ENCODE measurements around the gene RNF220. TPM values are rescaled to one million over a fixed set of nuclear protein-coding genes. Genes with fewer than 3 reads are reported as not detected.

Gene RNF220
- total RNA-seq, 4 donors from 2014 or later, result 54.2 to 94.0 (median 88.8) TPM

DNA sequence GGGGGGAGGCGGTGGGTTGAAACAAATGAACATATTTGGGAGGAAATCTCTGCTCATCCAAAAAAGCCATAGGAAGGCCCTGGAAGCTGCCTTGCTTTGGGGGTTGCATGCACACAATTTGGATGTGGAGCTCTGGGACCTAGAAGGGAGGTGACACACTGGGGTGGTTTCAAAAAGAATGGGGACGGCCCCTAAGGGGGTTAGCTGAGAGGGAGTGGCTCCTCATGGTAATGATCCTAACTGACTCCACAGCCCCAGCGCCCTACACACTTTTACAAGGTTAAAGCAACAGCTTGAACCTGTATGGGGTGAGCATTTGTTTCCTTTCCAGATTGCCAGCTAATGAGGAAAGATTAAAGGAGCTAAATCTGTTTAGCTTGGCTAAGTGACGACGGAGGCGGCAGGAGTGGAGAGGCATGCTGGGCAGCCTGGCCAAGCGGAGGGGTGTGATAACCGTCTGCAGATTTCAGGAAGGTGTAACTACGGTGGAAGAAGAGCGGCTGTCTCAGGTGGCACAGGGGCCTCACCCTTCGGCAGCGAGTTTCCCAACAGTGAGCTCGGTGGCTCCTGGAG is 107.3 kb downstream of the RNF220 start:
- TF ChIP-seq, protein P1, sequence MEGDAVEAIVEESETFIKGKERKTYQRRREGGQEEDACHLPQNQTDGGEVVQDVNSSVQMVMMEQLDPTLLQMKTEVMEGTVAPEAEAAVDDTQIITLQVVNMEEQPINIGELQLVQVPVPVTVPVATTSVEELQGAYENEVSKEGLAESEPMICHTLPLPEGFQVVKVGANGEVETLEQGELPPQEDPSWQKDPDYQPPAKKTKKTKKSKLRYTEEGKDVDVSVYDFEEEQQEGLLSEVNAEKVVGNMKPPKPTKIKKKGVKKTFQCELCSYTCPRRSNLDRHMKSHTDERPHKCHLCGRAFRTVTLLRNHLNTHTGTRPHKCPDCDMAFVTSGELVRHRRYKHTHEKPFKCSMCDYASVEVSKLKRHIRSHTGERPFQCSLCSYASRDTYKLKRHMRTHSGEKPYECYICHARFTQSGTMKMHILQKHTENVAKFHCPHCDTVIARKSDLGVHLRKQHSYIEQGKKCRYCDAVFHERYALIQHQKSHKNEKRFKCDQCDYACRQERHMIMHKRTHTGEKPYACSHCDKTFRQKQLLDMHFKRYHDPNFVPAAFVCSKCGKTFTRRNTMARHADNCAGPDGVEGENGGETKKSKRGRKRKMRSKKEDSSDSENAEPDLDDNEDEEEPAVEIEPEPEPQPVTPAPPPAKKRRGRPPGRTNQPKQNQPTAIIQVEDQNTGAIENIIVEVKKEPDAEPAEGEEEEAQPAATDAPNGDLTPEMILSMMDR (IDR thresholded peaks at IDR 0.05), result no peak
- ATAC-seq (ENCODE audit: low FRiP score), result no peak

DNA sequence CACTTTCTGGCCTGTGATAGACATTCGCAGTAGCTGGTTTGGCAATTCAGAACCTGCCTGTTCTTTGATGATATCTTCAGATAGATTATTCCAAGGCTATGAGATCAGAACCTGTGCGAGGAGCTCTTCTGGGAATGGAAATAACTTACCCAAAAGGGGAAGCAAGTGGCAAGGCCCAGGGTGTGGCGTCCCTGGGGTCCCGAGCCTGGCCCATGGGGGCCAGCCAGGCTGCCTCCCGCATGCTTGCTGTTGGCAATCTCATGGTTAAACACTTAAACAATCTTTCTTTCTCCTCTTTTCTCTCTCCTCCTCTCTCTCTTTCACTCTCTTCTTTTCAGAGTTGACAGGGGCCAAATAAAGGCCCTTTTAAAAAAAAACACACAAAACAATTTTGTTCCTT is 108.1 kb downstream of the RNF220 start:
- no peak for DNase-seq (ENCODE audit: low spot score)
- TF ChIP-seq, protein P1 (IDR thresholded peaks at IDR 0.05), result no peak

More for the DNA sequence above, 107.3 kb downstream of the RNF220 start:
- no peak for DNase-seq (ENCODE audit: low spot score)

DNA sequence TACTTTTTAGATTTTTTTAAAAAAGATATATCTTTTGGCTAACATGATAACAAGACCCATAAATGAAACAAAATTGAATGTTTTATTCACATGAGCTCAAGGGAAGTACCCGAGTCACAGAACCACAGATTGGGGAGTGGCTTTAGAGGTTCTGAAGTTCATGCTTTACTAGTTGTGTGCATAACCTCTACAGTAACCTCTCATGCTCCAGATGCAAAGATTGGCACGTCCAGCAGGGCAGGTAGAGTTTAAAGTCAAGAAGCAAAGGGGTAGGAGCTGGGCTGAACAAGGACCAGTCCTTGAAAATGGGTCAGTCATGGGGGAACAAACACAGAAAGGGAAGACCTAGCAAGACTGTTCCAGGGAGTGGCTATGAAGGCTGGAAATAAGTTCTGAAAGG is 109.6 kb downstream of the RNF220 start:
- TF ChIP-seq, protein P1 (IDR thresholded peaks at IDR 0.05), result no peak
- ATAC-seq (ENCODE audit: low FRiP score), result no peak
- DNase-seq (ENCODE audit: low spot score), result no peak

More for the DNA sequence above, 108.1 kb downstream of the RNF220 start:
- no peak for ATAC-seq (ENCODE audit: low FRiP score)

DNA sequence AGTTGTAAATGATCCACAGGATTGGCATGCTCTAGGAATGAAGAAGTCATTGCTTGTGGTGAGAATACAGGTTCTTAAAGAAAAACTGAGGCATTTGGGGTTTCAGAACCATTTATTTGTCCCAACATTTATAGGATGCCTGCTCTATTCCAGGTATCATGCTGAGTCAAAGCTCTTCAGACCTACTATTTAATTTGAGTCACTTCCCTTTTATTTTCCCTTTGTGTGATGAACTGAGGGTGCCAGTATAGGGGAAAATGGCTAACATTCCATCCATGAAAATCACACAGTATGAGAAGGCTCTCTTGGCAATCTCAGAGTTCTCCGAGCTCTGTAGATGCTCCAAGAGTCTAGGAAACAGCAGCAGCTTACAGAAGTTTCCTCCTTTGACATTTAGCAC is 110.4 kb downstream of the RNF220 start:
- ATAC-seq (ENCODE audit: low FRiP score) (no peak), DNase-seq (ENCODE audit: low spot score) (no peak)
- TF ChIP-seq, protein P1 (IDR thresholded peaks at IDR 0.05), result no peak

DNA sequence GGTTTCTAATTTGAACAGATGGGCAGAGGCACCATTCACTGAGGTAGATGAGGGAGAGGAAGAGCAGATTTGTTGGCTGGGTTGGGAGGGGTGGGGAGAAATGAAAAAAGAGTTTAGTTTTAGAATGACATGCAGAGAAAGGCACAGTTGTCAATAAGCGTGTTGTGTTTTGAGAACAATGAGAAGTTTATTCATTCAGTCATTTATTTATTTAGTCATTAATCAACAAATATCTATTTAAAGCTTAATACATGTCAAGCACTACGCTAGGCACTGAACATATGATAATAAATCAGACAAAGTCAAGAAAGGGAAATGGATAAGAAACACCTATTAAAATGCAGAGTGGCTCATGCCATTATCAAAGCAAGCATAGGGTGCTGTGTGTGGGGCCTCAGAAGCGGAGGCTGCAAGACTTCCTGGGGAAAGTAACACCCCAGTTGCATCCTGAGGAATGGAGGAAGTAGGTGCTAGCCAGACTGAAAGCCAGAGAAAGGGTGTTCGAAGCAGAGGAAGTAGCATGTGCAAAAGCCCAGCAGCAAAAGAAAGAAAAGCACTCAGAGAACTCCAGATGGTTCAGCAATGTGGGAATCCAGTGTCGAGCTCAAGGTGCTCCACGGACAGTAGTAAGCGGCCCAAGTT is 114.1 kb downstream of the RNF220 start:
- DNase-seq (ENCODE audit: low spot score), result no peak
- ATAC-seq (ENCODE audit: low FRiP score), result no peak
- TF ChIP-seq, protein P1 (IDR thresholded peaks at IDR 0.05), result no peak

DNA sequence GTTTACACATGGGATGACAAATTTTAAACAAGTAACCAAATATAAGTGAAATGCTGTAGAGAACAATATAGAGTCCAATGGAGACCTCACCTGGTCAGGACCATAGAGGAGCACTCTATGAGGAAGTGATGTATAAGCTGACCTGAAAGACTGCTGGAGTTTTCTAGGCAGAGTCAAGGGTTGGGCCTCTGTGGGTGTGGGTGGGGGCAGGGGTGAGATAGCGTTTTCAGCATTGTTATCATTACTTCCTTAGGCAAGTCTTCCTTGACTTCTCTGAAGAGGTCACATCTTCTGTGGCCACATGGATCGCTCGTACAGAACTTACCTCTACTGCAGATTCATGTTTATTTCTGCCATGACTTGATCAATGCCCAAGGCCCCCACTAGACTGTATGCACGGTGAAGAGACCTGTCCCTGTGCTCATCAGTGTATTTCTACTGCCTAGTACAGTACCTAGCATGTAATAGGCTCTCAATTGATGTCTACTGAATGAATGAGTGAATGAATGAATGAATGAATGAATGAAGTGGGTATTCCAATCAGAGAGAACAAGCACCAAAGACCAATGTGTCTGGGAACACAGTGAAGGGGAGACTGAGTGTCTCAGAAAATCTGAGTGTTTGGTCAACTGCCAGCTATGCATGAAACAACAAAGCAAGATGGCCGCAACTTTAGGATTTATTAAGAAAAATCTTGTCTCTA is 116.5 kb downstream of the RNF220 start:
- DNase-seq (ENCODE audit: low spot score) (no peak), ATAC-seq (ENCODE audit: low FRiP score) (no peak)
- TF ChIP-seq, protein P1 (IDR thresholded peaks at IDR 0.05), result no peak

All from omental fat pad (tissue), 4 donors.